Measurements from ENCODE around the gene AMOTL1. TPM values are rescaled to one million over a fixed set of nuclear protein-coding genes. Genes with fewer than 3 reads are reported as not detected.

The AMOTL1 gene
- total RNA-seq, 1 donor from 2014 or later, result 22.6 TPM

- H3K27me3 ChIP-seq, result no peaks in the 10 kb centered on the region
- H3K36me3 ChIP-seq, result no peaks in the 10 kb centered on the region
- Mint-ChIP-seq H3K27me3 (ENCODE audit: insufficient read depth, low read depth) (no peaks in the 10 kb centered on the region), H3K4me1 (peaks cover 27% of the 10 kb centered on the region), H3K4me3 (no peak overlapping the region), H3K27ac (peak overlapping the region; percentile 54), H3K36me3 (peaks cover 46% of the 10 kb centered on the region), H3K9me3 (no peaks in the 10 kb centered on the region)
- no peak overlapping the region for H3K4me2 ChIP-seq
- H3K79me2 ChIP-seq (ENCODE audit: low read depth), result no peaks in the 10 kb centered on the region
- no peak overlapping the region for H2AFZ ChIP-seq (replicated peaks)
- no peak overlapping the region for H3K4me3 ChIP-seq
- no peaks in the 10 kb centered on the region for H4K20me1 ChIP-seq (ENCODE audit: low read depth)
- H3K9me3 ChIP-seq (ENCODE audit: low read depth), result no peaks in the 10 kb centered on the region
- H3K9ac ChIP-seq, result no peak overlapping the region
- DNase-seq (ENCODE audit: low spot score), result no peak
- H3K4me1 ChIP-seq, result no peaks in the 10 kb centered on the region
- no peaks in the 10 kb centered on the region for H3F3A ChIP-seq (ENCODE audit: low read depth)
- TF ChIP-seq EZH2phosphoT487 (IDR thresholded peaks at IDR 0.05), result no peak
- TF ChIP-seq EZH2 (IDR thresholded peaks at IDR 0.05), result no peak
- TF ChIP-seq, protein P1, sequence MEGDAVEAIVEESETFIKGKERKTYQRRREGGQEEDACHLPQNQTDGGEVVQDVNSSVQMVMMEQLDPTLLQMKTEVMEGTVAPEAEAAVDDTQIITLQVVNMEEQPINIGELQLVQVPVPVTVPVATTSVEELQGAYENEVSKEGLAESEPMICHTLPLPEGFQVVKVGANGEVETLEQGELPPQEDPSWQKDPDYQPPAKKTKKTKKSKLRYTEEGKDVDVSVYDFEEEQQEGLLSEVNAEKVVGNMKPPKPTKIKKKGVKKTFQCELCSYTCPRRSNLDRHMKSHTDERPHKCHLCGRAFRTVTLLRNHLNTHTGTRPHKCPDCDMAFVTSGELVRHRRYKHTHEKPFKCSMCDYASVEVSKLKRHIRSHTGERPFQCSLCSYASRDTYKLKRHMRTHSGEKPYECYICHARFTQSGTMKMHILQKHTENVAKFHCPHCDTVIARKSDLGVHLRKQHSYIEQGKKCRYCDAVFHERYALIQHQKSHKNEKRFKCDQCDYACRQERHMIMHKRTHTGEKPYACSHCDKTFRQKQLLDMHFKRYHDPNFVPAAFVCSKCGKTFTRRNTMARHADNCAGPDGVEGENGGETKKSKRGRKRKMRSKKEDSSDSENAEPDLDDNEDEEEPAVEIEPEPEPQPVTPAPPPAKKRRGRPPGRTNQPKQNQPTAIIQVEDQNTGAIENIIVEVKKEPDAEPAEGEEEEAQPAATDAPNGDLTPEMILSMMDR (IDR thresholded peaks at IDR 0.05), result no peak
- no peak overlapping the region for H3K27ac ChIP-seq
Measured at GRCh38 chr11:94877443-94878200, 109.5 kb downstream of the AMOTL1 start.

GRCh38 chr11:94879006-94879405 lies 110.8 kb downstream of the AMOTL1 start:
- H3K27ac Mint-ChIP-seq, result no peak overlapping the region
- H3K36me3 ChIP-seq, result no peaks in the 10 kb centered on the region

DNA sequence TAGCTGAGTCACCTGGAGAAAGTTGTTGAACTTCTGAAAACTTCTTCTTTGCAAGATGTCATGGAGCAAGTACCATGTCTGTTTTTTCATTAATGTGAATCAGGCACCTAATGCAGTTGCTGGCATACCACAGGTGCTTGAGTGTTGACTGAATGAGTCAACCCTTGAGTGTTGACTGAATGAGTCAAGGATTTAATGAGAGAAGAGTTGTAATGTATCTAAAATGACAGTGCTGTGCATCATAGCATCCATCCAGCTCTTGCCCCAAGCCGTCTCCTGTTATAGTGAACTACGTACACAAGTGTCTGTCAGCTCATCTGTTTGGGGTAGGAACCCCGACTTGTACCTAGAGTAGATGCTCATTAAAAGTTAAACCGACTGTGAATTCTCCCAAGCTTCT lies 112.1 kb downstream of the AMOTL1 start:
- H3K9me3 Mint-ChIP-seq, result no peaks in the 10 kb centered on the region
- no peak overlapping the region for H3K27ac ChIP-seq
- no peaks in the 10 kb centered on the region for H3K9me3 ChIP-seq (ENCODE audit: low read depth)
- no peaks in the 10 kb centered on the region for H3K4me1 ChIP-seq
- H3K4me3 ChIP-seq, result no peak overlapping the region
- H2AFZ ChIP-seq (replicated peaks), result no peak overlapping the region
- H3K4me1 Mint-ChIP-seq, result peaks cover 26% of the 10 kb centered on the region
- TF ChIP-seq EZH2 (IDR thresholded peaks at IDR 0.05) (no peak), EZH2phosphoT487 (IDR thresholded peaks at IDR 0.05) (no peak)
- H3K36me3 ChIP-seq, result no peaks in the 10 kb centered on the region
- no peak overlapping the region for H3K27ac Mint-ChIP-seq
- no peak overlapping the region for H3K4me2 ChIP-seq
- no peaks in the 10 kb centered on the region for H4K20me1 ChIP-seq (ENCODE audit: low read depth)
- no peak for DNase-seq (ENCODE audit: low spot score)
- no peak overlapping the region for H3K9ac ChIP-seq
- no peaks in the 10 kb centered on the region for H3K27me3 Mint-ChIP-seq (ENCODE audit: insufficient read depth, low read depth)
- H3K79me2 ChIP-seq (ENCODE audit: low read depth), result no peaks in the 10 kb centered on the region
- peaks cover 50% of the 10 kb centered on the region for H3K36me3 Mint-ChIP-seq
- H3K27me3 ChIP-seq, result no peaks in the 10 kb centered on the region
- H3K4me3 Mint-ChIP-seq, result no peak overlapping the region
- no peaks in the 10 kb centered on the region for H3F3A ChIP-seq (ENCODE audit: low read depth)

More at GRCh38 chr11:94879006-94879405, 110.8 kb downstream of the AMOTL1 start:
- Mint-ChIP-seq H3K4me3 (no peak overlapping the region), H3K27me3 (ENCODE audit: insufficient read depth, low read depth) (no peaks in the 10 kb centered on the region), H3K36me3 (peaks cover 43% of the 10 kb centered on the region), H3K9me3 (no peaks in the 10 kb centered on the region), H3K4me1 (peaks cover 27% of the 10 kb centered on the region)
- no peak overlapping the region for H2AFZ ChIP-seq (replicated peaks)
- no peaks in the 10 kb centered on the region for H3K27me3 ChIP-seq
- H3F3A ChIP-seq (ENCODE audit: low read depth), result no peaks in the 10 kb centered on the region
- TF ChIP-seq, protein P1 (IDR thresholded peaks at IDR 0.05), result no peak
- TF ChIP-seq EZH2 (IDR thresholded peaks at IDR 0.05) (no peak), EZH2phosphoT487 (IDR thresholded peaks at IDR 0.05) (no peak)
- no peak overlapping the region for H3K4me2 ChIP-seq
- H3K79me2 ChIP-seq (ENCODE audit: low read depth), result no peaks in the 10 kb centered on the region
- H3K4me1 ChIP-seq, result no peaks in the 10 kb centered on the region
- H3K27ac ChIP-seq, result no peak overlapping the region
- H3K9me3 ChIP-seq (ENCODE audit: low read depth), result no peaks in the 10 kb centered on the region
- no peak overlapping the region for H3K9ac ChIP-seq
- H4K20me1 ChIP-seq (ENCODE audit: low read depth), result no peaks in the 10 kb centered on the region
- no peak overlapping the region for H3K4me3 ChIP-seq
- DNase-seq (ENCODE audit: low spot score), result no peak

DNA sequence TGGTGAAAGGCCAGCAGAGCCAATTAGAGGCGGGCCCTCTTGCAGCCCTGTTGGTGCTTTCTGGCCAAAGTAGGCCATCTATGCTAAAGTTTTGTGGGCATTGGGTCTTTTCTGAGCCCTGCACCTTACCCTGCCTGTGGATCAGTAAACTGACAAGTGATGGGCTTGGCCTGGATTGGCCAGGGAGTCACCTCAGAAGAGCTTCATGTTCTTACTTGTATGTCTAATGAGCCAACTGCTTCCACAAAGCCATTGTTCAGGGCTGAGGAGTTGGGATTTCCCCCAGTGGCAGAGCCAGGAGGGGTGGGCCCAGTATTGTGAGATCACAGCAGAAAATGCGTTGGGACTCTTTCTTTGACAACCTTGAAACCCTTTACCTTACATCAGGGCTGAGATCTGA lies 114.8 kb downstream of the AMOTL1 start:
- peaks cover 6% of the 10 kb centered on the region for H3K9me3 Mint-ChIP-seq
- DNase-seq (ENCODE audit: low spot score), result no peak
- Histone ChIP-seq H4K20me1 (ENCODE audit: low read depth) (no peaks in the 10 kb centered on the region), H3K4me3 (no peak overlapping the region), H3K36me3 (no peaks in the 10 kb centered on the region), H3K4me1 (no peaks in the 10 kb centered on the region), H3K9me3 (ENCODE audit: low read depth) (no peaks in the 10 kb centered on the region), H3K4me2 (no peak overlapping the region), H3F3A (ENCODE audit: low read depth) (no peaks in the 10 kb centered on the region), H3K27ac (no peak overlapping the region), H3K27me3 (no peaks in the 10 kb centered on the region), H3K9ac (no peak overlapping the region), H3K79me2 (ENCODE audit: low read depth) (no peaks in the 10 kb centered on the region), H2AFZ (replicated peaks) (no peak overlapping the region)
- no peak overlapping the region for H3K4me3 Mint-ChIP-seq
- peaks cover 2% of the 10 kb centered on the region for H3K27me3 Mint-ChIP-seq (ENCODE audit: insufficient read depth, low read depth)
- peaks cover 44% of the 10 kb centered on the region for H3K36me3 Mint-ChIP-seq
- no peak for TF ChIP-seq EZH2phosphoT487 (IDR thresholded peaks at IDR 0.05)
- TF ChIP-seq, protein P1 (IDR thresholded peaks at IDR 0.05), result no peak
- TF ChIP-seq EZH2 (IDR thresholded peaks at IDR 0.05), result no peak
- no peak overlapping the region for H3K27ac Mint-ChIP-seq
- H3K4me1 Mint-ChIP-seq, result no peaks in the 10 kb centered on the region
